K562 (cell line): ENCODE results near the gene C6orf141. TPM values are rescaled to one million over a fixed set of nuclear protein-coding genes. Genes with fewer than 3 reads are reported as not detected.

Source experiments
- BRD4 ChIP-seq: fragments of 200-600 bp; sonication (generic); IDR thresholded peaks from 2 replicates; pipeline ENCODE4 v1.6.1; 2017; ENCODE audit warnings: inconsistent platforms
- CEBPG ChIP-seq, 3 experiments: fragments of 200-800 bp in 1 of 3; sonication (Bioruptor generic) in 1 of 3; sonication (generic) in 1 of 3; formaldehyde crosslinking in 1 of 3; IDR thresholded peaks in 2 of 3; conservative IDR thresholded peaks in 1 of 3; 2 replicates each; pipeline versions ENCODE4 v1.6.1 to v1.8.0; 2016 to 2022; ENCODE audit warnings: missing compliant biosample characterization in 2 of 3, missing genetic modification characterization in 2 of 3, mild to moderate bottlenecking in 1 of 3, missing genetic modification reagents in 1 of 3
- CREM ChIP-seq: IDR thresholded peaks from 2 replicates; pipeline ENCODE4 v1.6.1; 2014; ENCODE audit warnings: antibody characterized with exemption, low read depth
- ETV1 ChIP-seq: fragments of 450-650 bp; conservative IDR thresholded peaks from 2 replicates; pipeline ENCODE4 v1.6.1; 2016; ENCODE audit warnings: missing genetic modification characterization, control low read depth, low read depth, missing compliant biosample characterization
- FOXA1 ChIP-seq: fragments of 450-650 bp; IDR thresholded peaks from 2 replicates; pipeline ENCODE4 v1.6.1; 2016; ENCODE audit warnings: mild to moderate bottlenecking, borderline replicate concordance
- FOXM1 ChIP-seq, 2 experiments: fragments of 450-650 bp in 1 of 2; sonication (generic) in 1 of 2; formaldehyde crosslinking in 1 of 2; IDR thresholded peaks; 2 replicates each; pipeline versions ENCODE4 v1.6.1 to v1.9.0; 2017 to 2022; ENCODE audit warnings: low read depth in 2 of 2, mild to moderate bottlenecking in 2 of 2, missing genetic modification reagents in 1 of 2, moderate library complexity in 1 of 2
- GABPA ChIP-seq: fragments of 200-800 bp; sonication (Bioruptor generic); conservative IDR thresholded peaks from 2 replicates; pipeline ENCODE4 v1.6.1; 2016; ENCODE audit warnings: low read depth, missing genetic modification characterization, missing compliant biosample characterization
- HOMEZ ChIP-seq: fragments of 250-450 bp; sonication (Bioruptor Pico); IDR thresholded peaks from 2 replicates; pipeline ENCODE4 v1.4.0; 2020; ENCODE audit warnings: mild to moderate bottlenecking, moderate library complexity
- MEF2D ChIP-seq: conservative IDR thresholded peaks from 2 replicates; pipeline ENCODE4 v1.6.1; 2016; ENCODE audit warnings: low read depth, missing genetic modification characterization, missing compliant biosample characterization
- MEIS2 ChIP-seq: fragments of 450-650 bp; IDR thresholded peaks from 2 replicates; pipeline ENCODE4 v1.6.1; 2014; ENCODE audit warnings: mild to moderate bottlenecking; ENCODE audit not compliant: partially characterized antibody
- PHTF2 ChIP-seq: fragments of 250-450 bp; sonication (Bioruptor Pico); IDR thresholded peaks from 2 replicates; pipeline ENCODE4 v1.5.0; 2021; ENCODE audit warnings: mild to moderate bottlenecking
- POLR3A ChIP-seq: IDR thresholded peaks from 2 replicates; pipeline ENCODE4 v1.6.1; 2011; ENCODE audit warnings: borderline replicate concordance, mild to moderate bottlenecking, moderate library complexity; ENCODE audit not compliant: insufficient read length, insufficient read depth; ENCODE audit errors: extremely low read depth
- PPARD ChIP-seq: fragments of 250-450 bp; sonication (Bioruptor Pico); IDR thresholded peaks from 2 replicates; pipeline ENCODE4 v1.8.0; 2022; ENCODE audit warnings: inconsistent platforms, mild to moderate bottlenecking, moderate library complexity
- RBM22 ChIP-seq: fragments of 200-400 bp; formaldehyde crosslinking; IDR thresholded peaks from 2 replicates; pipeline ENCODE4 v1.6.1; 2018; ENCODE audit warnings: low read length, low read depth; ENCODE audit not compliant: poor library complexity, severe bottlenecking
- RERE ChIP-seq: sonication (generic); formaldehyde crosslinking; IDR thresholded peaks from 2 replicates; pipeline ENCODE4 v1.8.0; 2023; ENCODE audit warnings: missing genetic modification reagents, mild to moderate bottlenecking, borderline replicate concordance
- ZNF384 ChIP-seq: IDR thresholded peaks from 2 replicates; pipeline ENCODE4 v1.6.1; 2012; ENCODE audit warnings: low read depth, low read length, improper control_type of control experiment
- ZNF77 ChIP-seq: fragments of 250-450 bp; sonication (Bioruptor Pico); IDR thresholded peaks from 2 replicates; pipeline ENCODE4 v1.5.0; 2020
- polyA plus RNA-seq, 8 experiments: library from polyadenylated mRNA; depleted of rRNA in 4 of 8; stranded (reverse) in 5 of 8; unstranded in 3 of 8; fragments of >200 nt; fragmentation: Nextera tagmentation in 2 of 8; fragmentation: Illumina TruSeq in 1 of 8; extraction: Ambion mirVana in 2 of 8; extraction: Trizol in 1 of 8; gene quantifications; 2 replicates each; pipeline versions ENCODE4 v1.2.1 to v1.2.3, GENCODE V29; 2011 to 2014; ENCODE audit warnings: inconsistent platforms in 1 of 8, missing spikeins in 1 of 8
- total RNA-seq, 7 experiments: library from RNA; depleted of rRNA in 6 of 7; stranded (reverse); fragments of >200 nt in 6 of 7; fragmentation: Illumina TruSeq in 2 of 7; extraction: Trizol in 2 of 7; gene quantifications; 2 replicates each; pipeline versions ENCODE4 v1.2.1 to v1.2.3, GENCODE V29; 2011 to 2021; ENCODE audit warnings: low replicate concordance in 1 of 7
- TF ChIP-seq, protein P1 (sequence below): fragments of 250-450 bp; sonication (Bioruptor Pico); IDR thresholded peaks from 2 replicates; pipeline ENCODE4 v1.4.0; 2020; ENCODE audit warnings: mild to moderate bottlenecking, moderate library complexity, borderline replicate concordance

Gene C6orf141
- total and polyA plus RNA-seq, 9 of the 15 experiments (the other 6 are each of a cell fraction or from before 2014, with no cell fraction given), result not detected

- TF ChIP-seq, protein P1, sequence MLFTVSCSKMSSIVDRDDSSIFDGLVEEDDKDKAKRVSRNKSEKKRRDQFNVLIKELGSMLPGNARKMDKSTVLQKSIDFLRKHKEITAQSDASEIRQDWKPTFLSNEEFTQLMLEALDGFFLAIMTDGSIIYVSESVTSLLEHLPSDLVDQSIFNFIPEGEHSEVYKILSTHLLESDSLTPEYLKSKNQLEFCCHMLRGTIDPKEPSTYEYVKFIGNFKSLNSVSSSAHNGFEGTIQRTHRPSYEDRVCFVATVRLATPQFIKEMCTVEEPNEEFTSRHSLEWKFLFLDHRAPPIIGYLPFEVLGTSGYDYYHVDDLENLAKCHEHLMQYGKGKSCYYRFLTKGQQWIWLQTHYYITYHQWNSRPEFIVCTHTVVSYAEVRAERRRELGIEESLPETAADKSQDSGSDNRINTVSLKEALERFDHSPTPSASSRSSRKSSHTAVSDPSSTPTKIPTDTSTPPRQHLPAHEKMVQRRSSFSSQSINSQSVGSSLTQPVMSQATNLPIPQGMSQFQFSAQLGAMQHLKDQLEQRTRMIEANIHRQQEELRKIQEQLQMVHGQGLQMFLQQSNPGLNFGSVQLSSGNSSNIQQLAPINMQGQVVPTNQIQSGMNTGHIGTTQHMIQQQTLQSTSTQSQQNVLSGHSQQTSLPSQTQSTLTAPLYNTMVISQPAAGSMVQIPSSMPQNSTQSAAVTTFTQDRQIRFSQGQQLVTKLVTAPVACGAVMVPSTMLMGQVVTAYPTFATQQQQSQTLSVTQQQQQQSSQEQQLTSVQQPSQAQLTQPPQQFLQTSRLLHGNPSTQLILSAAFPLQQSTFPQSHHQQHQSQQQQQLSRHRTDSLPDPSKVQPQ, result no peak
- TF ChIP-seq PHTF2 (CRISPR knock-in tag) (no peak), POLR3A (no peak), HOMEZ (CRISPR knock-in tag) (no peak), CEBPG (CRISPR knock-in tag; IDR thresholded peaks at IDR 0.05) (peak; percentile 95), CEBPG (tag; conservative IDR thresholded peaks at IDR 0.05 in 1 of 2, IDR thresholded peaks at IDR 0.05 in 1 of 2) (peak; percentile 98 to 99), RERE (CRISPR knock-in tag) (no peak), MEF2D (tag) (no peak), MEIS2 (peak; percentile 100), ZNF384 (peak; percentile 72), FOXM1 (IDR thresholded peaks at IDR 0.05; ENCODE audit: low read depth) (peak; percentile 75), FOXM1 (CRISPR knock-in tag; IDR thresholded peaks at IDR 0.05; ENCODE audit: low read depth) (no peak), BRD4 (no peak), FOXA1 (peak; percentile 79), ETV1 (tag) (peak; percentile 86), ZNF77 (no peak), CREM (peak; percentile 57), RBM22 (no peak), GABPA (peak; percentile 36), PPARD (CRISPR knock-in tag) (no peak)
Measured at GRCh38 chr6:49556429-49556837, 6.0 kb downstream of the C6orf141 start (continued).
